Brain pericyte (primary cell): ENCODE measurements around the gene RIMS3.
"Not testable (repeated sequence)": the region's sequence is repeated elsewhere in the genome, so short reads cannot be mapped to it uniquely, and the experiment has no call there.

Source experiments
- DNase-seq: peaks from one replicate; pipeline ENCODE4 v3.0.0-alpha.2; 2012; ENCODE audit warnings: low read depth, low spot score

The RIMS3 gene

GRCh38 chr1:40665335-40666171 is at the start of gene RIMS3:
Gene RIMS3, minus strand, starts transcription at chr1:40665682. Its CDS starts 23,757 bp downstream, at chr1:40641925.
- DNase-seq, result no peak

DNA sequence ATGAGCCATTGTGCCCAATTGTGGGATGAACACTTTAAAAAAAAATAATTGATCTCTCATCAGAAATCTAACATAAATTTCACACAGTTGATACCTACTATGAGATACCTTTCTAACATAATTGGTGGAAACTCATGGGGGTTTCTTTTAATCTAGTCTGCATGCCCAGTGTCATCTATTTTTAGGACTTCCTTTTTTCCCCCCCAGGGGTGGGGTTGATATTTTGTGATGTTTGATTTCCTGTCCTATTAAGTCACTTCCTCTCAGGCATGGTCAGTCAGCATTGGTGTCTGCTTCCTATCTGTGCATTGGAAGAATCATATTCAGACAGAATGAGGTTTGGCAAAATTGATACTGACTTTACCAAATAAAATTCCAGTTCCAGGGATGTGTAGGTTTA is 47.5 kb upstream of the RIMS3 start:
- no peak for DNase-seq

- DNase-seq, result no peak
These were observed 47.0 kb upstream of the RIMS3 start for GRCh38 chr1:40712405-40712944.

DNA sequence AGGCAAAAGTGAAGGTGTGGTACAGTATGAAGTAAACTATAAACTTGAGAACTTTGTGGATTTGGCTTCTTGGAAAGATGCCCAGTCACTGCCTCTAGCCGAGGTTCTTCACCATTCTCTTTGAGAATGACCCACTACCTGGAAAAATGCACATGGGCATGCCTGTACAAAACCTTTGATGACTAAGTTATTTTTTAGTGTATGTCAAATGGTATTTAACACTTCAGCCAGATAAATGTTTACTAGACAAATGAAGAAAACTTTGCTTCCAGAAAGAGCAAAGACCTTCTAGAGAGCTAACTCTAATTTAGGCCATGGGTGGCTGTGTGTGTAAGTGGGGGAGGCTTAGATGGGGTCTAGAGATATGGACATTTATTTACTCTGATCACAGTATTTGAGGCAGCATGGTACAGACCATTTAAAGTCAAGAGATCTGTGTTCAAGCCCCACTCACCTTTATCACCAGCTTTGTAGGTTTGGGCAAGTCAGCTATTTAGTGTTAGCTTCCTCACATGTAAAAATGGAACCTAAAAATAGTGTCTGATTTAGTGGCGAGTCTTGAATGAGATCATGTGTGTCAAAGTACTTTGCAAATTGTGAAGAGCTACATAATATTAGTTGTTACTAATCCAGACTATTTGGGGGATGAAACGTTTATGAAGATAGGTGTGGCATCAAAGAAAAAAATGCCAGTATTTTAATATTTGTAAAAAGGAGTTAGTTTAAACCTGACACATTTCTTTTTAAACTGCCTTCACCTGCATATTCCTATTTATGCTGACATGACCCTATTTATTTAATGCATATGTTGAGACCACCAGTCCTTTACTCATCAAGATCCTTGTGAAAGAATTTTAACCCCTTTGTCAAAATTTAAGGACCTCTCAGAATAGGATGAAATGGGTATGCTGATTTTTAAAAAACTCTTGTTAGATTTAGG is 46.3 kb upstream of the RIMS3 start:
- DNase-seq, result no peak

- no peak for DNase-seq
These were observed 45.3 kb upstream of the RIMS3 start for GRCh38 chr1:40710581-40711315.

GRCh38 chr1:40709802-40710278 is 44.4 kb upstream of the RIMS3 start:
- DNase-seq, result no peak

DNA sequence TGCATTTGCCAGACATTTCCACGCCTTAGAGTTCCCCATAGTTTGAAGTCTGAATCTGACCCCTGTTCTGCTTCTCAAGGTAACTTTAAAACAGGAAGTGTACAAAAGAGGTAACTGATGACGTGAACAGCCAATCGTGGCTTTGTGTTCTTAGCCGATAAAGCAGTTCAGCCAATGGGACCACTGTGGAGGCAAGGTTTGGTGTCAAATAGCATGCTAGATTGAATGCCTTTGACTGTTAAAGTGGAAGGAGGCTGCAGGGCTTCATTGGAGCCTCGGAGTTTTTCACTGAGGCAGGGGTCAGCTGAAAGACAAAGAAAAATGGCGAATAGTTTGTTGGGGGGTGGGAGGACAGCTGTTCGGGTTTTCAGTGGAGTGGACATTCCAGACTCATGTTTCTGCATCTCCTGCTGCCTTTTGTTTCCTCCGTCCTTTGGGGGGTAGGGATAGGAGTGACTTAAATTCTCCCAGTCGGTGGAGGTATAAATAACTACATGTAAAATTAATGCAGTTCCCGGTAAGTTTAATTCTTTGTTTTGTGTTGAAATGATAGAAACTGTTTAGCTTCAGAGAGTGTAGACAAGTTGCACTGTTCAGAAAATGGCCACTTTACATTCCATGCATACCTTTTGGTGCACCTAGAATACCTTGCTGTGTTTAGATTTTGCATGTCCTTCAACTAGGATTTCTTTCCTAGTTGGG is 43.8 kb upstream of the RIMS3 start:
- DNase-seq, result peak; percentile 90

DNA sequence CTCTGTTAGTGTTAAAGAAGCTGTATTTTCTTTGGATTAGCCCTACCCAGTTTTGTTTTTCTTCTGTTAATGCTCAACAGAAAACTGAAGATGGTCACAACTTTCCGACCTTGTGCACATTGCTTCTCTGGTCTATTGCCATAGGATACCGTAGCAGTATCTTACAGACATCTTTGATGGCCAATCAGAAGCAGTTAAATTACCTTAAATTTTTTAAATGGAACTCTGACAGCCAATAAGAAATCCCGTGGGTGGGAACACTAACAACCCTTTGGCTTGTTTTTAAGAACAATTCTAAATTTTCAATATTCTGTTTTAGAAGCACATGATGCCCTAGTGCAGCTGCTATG is 43.2 kb upstream of the RIMS3 start:
- no peak for DNase-seq

- DNase-seq, result no peak
These were observed 41.1 kb upstream of the RIMS3 start for GRCh38 chr1:40706626-40707025.

DNA sequence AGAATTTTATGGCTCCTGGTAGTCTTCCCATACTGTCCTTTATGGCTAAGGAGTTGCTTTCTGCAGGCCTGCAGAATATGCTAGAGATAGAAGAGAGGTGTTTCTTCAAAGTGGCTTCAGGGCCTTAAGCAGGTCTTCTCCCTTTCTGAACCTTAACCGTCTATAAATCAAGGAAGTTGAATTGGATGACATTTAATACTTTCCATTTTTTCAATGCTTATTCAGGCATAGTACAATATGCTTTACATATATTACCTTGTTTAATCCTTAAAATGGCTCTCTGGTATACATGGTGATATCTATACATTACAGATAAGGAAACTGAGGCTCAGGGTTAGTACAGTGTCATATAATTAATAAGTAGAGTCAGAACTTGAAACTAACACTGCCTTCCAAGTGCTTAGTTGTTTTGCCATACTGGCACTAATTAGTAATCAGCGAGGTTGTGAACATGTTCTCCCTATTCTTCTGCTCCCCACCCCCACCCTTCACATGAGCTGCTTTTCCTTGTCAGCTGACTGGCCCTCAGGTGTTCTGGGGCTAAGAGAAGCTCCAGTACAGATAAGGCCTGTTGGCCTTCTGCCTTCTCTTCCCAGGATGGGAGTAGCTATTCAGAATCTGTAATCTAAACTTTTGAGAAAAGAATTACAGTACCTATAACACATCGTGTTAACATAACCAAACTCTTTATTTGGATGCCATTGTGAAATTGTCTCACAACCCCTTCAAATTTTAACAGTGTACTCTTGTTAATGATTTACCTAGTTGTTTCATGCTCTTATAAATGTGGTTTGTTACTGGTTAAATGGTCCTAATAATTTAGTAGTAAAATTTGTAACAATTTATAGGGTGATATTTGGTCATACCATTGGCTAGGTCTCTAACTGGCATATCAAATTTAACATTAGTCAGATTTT is 39.6 kb upstream of the RIMS3 start:
- DNase-seq, result no peak

GRCh38 chr1:40703316-40703715 is 37.8 kb upstream of the RIMS3 start:
- DNase-seq, result no peak

DNA sequence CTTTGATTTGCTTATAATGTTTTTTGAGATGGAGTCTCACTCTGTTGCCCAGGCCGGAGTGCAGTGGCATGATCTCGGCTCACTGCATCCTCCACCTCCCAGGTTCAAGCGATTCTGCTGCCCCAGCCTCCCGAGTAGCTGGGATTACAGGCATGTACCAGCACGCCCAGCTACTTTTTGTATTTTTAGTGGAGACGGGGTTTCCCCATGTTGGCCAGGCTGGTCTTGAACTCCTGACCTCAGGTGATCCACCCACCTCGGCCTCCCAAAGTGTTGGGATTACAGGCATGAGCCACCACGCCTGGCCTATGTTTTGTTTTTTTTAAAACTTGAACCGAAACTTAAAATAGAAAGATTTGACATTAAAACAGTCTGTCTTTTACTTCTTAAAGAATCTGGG is 37.3 kb upstream of the RIMS3 start:
- DNase-seq, result not testable (repeated sequence)

DNA sequence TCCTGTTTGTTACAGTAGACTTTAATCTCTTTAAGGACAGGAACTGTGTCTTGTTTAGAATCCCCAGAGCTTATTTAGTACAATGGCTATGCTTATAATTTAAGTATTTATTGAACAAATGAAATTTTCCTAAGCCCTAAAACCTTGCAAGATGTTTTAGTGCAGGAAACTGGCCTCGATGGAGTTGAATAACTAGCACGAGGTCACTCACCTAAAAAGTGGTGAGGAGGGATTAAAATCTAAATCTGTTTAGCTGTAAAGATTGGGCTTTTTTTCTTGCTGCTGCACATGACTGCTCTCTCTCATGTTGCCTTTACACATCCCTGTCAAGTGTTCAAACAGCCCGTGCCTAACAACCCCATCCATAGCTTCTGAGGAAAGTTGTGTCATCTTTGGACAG is 36.2 kb upstream of the RIMS3 start:
- DNase-seq, result no peak

- DNase-seq, result no peak
These were observed 34.3 kb upstream of the RIMS3 start for GRCh38 chr1:40699787-40700186.

DNA sequence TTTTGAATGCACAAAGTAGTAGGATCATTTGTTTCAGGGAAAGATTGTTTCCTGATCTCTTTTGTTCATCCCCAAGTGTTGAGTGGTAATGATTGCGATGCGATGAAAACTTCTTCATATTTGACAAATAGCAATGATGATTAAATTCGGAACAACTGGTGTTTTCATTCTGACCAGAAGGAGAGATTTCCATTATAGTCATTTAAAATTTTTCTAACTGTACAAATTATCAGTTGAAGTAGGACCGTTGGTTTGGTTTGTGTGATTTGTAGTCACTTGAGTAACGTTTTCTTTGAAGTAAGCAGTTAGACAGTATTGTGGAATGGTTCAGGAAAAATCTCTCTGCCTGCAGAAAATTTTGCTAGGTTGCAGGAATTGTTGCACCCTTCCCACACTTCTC is 32.0 kb upstream of the RIMS3 start:
- DNase-seq, result no peak

DNA sequence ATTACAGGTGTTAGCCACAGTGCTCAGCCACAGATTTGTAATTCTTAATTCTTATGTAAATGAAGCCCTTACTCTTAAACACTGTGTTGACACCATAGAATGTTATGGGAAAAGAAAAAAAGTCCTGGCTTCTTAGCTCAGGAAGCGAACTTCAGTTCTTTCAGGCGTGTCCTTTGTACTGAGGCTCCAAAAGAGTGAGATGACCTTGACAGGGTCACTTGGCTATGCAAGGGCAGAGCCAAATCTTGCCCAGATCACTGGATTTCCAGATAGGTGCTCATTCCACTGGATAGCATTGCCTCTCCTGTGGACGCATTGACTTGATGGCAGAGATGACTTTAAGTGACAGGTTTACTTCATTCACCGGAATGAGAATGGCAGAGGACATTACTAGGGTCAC is 30.8 kb upstream of the RIMS3 start:
- DNase-seq, result no peak

GRCh38 chr1:40694353-40694874 is 28.9 kb upstream of the RIMS3 start:
- DNase-seq, result no peak

DNA sequence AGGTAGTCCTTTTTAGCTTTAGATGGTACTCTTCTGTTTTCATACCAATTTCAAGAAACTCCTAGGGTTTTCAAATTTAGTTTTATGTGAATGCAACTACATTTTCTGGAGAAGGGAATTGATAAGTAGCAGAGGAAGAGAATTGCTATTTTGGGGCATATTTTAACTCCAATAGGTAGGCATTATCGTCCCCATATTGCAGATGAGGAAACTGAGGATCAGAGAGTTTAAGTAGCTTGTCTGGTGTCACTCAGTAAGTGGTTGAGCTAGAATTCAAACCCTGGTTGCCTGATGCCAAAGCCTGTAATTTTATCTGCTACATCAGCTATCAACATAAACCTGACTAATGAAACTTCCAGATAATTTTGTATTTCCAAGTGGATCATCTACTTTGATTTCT is 27.9 kb upstream of the RIMS3 start:
- DNase-seq, result no peak

- no peak for DNase-seq
These were observed 27.0 kb upstream of the RIMS3 start for GRCh38 chr1:40692429-40692895.
